Mesenchymal stem cell (in vitro differentiated cells and primary cell): ENCODE data around the gene PDGFRB.
A peak's percentile ranks its signal among the peaks of the same experiment; 100 is the strongest.

ENCODE experiments used
- DNase-seq: peaks from one replicate; pipeline ENCODE4 v3.0.0-alpha.2; 2013
- H2AFZ ChIP-seq: one replicate; pipeline ENCODE4 v1.6.1; 2013; ENCODE audit warnings: low read depth, mild to moderate bottlenecking, control low read depth, inconsistent platforms, low read length, moderate library complexity
- H2AK5ac ChIP-seq: 2 replicates; pipeline ENCODE4 v1.6.1; 2013; ENCODE audit warnings: low read length, moderate library complexity, mild to moderate bottlenecking, inconsistent platforms; ENCODE audit not compliant: severe bottlenecking
- H2BK120ac ChIP-seq: one replicate; pipeline ENCODE4 v1.6.1; 2013; ENCODE audit warnings: low read depth, mild to moderate bottlenecking, inconsistent platforms, low read length, moderate library complexity
- H2BK12ac ChIP-seq, 2 experiments: one replicate each; pipeline ENCODE4 v1.6.1; 2013; ENCODE audit warnings: inconsistent platforms in 2 of 2, low read length in 2 of 2, mild to moderate bottlenecking in 2 of 2, moderate library complexity in 2 of 2, control low read depth in 1 of 2
- H2BK15ac ChIP-seq: one replicate; pipeline ENCODE4 v1.6.1; 2013; ENCODE audit warnings: mild to moderate bottlenecking, low read depth, inconsistent platforms; ENCODE audit not compliant: poor library complexity, severe bottlenecking
- H2BK5ac ChIP-seq: 2 replicates; pipeline ENCODE4 v1.6.1; 2013; ENCODE audit warnings: low read depth, mild to moderate bottlenecking, low read length, control low read depth, inconsistent platforms; ENCODE audit not compliant: poor library complexity, severe bottlenecking
- H3K14ac ChIP-seq, 2 experiments: one replicate each; pipeline ENCODE4 v1.6.1; 2013; ENCODE audit warnings: inconsistent platforms in 2 of 2, low read length in 2 of 2, control low read depth in 1 of 2, mild to moderate bottlenecking in 1 of 2, moderate library complexity in 1 of 2
- H3K18ac ChIP-seq, 2 experiments: one replicate each; pipeline ENCODE4 v1.6.1; 2013; ENCODE audit warnings: inconsistent platforms in 2 of 2, low read length in 2 of 2, control low read depth in 1 of 2, low read depth in 1 of 2, mild to moderate bottlenecking in 1 of 2
- H3K23ac ChIP-seq, 2 experiments: one replicate each; pipeline ENCODE4 v1.6.1; 2013; ENCODE audit warnings: inconsistent platforms in 2 of 2, low read length in 2 of 2, mild to moderate bottlenecking in 2 of 2, moderate library complexity in 2 of 2, control low read depth in 1 of 2
- H3K27ac ChIP-seq: 2 replicates; pipeline ENCODE4 v1.5.1; 2013; ENCODE audit warnings: mild to moderate bottlenecking, moderate library complexity, low read length, control low read depth, inconsistent platforms; ENCODE audit not compliant: poor library complexity, severe bottlenecking
- H3K27me3 ChIP-seq, 2 experiments: 2 replicates each; pipeline versions ENCODE4 v1.6.1 to v1.7.0; 2013; ENCODE audit warnings: low read length in 2 of 2, mild to moderate bottlenecking in 2 of 2, moderate library complexity in 2 of 2, control low read depth in 1 of 2, inconsistent platforms in 1 of 2; ENCODE audit not compliant: control insufficient read depth in 1 of 2, insufficient read depth in 1 of 2
- H3K36me3 ChIP-seq, 2 experiments: 2 replicates each; pipeline versions ENCODE4 v1.6.1 to v1.7.0; 2013; ENCODE audit warnings: low read length in 2 of 2, control low read depth in 1 of 2, inconsistent platforms in 1 of 2, low read depth in 1 of 2, mild to moderate bottlenecking in 1 of 2; ENCODE audit not compliant: insufficient read depth in 2 of 2, control insufficient read depth in 1 of 2
- H3K4ac ChIP-seq, 2 experiments: one replicate each; pipeline ENCODE4 v1.6.1; 2013; ENCODE audit warnings: inconsistent platforms in 2 of 2, low read length in 2 of 2, mild to moderate bottlenecking in 2 of 2, moderate library complexity in 2 of 2, control low read depth in 1 of 2, low read depth in 1 of 2
- H3K4me1 ChIP-seq: 2 replicates; pipeline ENCODE4 v1.6.1; 2013; ENCODE audit warnings: low read depth, low read length, control low read depth; ENCODE audit not compliant: control insufficient read depth, insufficient read depth
- H3K4me2 ChIP-seq: 2 replicates; pipeline ENCODE4 v1.6.1; 2013; ENCODE audit warnings: low read length, mild to moderate bottlenecking, inconsistent platforms; ENCODE audit not compliant: poor library complexity, severe bottlenecking
- H3K4me3 ChIP-seq, 2 experiments: 2 replicates each; pipeline versions ENCODE4 v1.5.1 to v1.7.0; 2013; ENCODE audit warnings: low read length in 2 of 2, mild to moderate bottlenecking in 2 of 2, control low read depth in 1 of 2, low read depth in 1 of 2; ENCODE audit not compliant: insufficient read depth in 1 of 2
- H3K79me1 ChIP-seq: replicated peaks from 2 replicates; pipeline ENCODE4 v1.6.1; 2013; ENCODE audit warnings: mild to moderate bottlenecking, control low read depth, low read length, inconsistent platforms; ENCODE audit not compliant: poor library complexity, severe bottlenecking
- H3K9ac ChIP-seq: 2 replicates; pipeline ENCODE4 v1.7.0; 2013; ENCODE audit warnings: mild to moderate bottlenecking, low read length, moderate library complexity
- H3K9me3 ChIP-seq: 2 replicates; pipeline ENCODE4 v1.7.0; 2013; ENCODE audit warnings: mild to moderate bottlenecking, low read length; ENCODE audit not compliant: control insufficient read depth
- H4K8ac ChIP-seq: one replicate; pipeline ENCODE4 v1.6.1; 2013; ENCODE audit warnings: inconsistent platforms, mild to moderate bottlenecking, low read length, moderate library complexity
- H4K91ac ChIP-seq: one replicate; pipeline ENCODE4 v1.6.1; 2013; ENCODE audit warnings: mild to moderate bottlenecking, low read length, inconsistent platforms
- whole genome bisulfite sequencing: methylation state at CpG from one replicate; pipeline ENCODE4 v1.1.7; 2013; ENCODE audit warnings: mixed read lengths; 5-methylcytosine and 5-hydroxymethylcytosine counted together

Gene PDGFRB

DNA sequence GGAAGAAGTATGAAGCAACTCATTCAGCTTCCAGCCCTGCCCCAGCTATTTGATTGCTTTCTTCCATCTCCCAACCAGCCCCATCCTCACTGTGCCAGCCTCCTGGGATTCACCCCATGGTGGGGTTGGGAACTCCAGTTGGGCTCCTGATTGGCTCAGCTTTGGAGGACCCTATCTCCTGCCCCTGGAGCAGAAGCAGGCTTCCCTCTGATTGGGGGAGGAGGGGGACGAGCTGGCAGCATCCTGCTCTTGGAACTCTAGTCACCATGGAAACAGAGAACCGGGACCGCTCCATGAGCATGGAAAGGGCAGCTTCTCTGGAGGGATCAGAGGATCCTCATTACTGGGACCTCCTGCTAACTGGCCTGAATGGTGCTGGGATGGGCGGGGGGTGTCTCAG, 36.8 kb upstream of the PDGFRB start:
- H2BK5ac ChIP-seq = no peak overlapping the region
- H4K8ac ChIP-seq = no peak overlapping the region

DNA sequence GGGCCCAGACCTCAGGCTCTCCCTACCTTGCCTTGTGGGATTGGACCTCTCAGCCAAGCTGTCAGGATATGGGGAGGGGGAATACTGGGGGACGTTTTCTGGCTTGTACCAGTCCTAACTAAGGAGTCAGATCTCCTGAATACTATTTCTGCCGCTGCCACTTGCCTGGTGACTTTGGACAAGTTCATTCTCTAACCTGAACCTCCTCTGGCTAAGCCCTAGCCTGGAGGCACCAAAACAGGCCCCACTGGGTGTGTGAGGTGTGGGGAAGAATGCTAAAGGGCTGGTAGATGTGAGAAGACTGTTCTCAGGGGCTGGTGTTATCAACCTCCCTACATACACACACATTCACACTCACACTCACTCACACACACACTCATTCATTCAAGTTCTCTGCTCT, 35.3 kb upstream of the PDGFRB start:
- H3K4me2 ChIP-seq = no peak overlapping the region
- H3K23ac ChIP-seq = no peak overlapping the region
- H2AFZ ChIP-seq = no peak overlapping the region
- peaks cover 11% of the 10 kb centered on the region for H3K4me1 ChIP-seq
- no peak overlapping the region for H2BK120ac ChIP-seq
- 43% methylated on average over 2 of the region's 2 CpGs for WGBS
- no peak overlapping the region for H4K8ac ChIP-seq
- no peak overlapping the region for H3K14ac ChIP-seq
- no peak overlapping the region for H4K91ac ChIP-seq
- no peak for DNase-seq
- no peak overlapping the region for H2AK5ac ChIP-seq
- no peak overlapping the region for H3K4me3 ChIP-seq
- H3K9me3 ChIP-seq = no peaks in the 10 kb centered on the region
- H3K18ac ChIP-seq = no peak overlapping the region
- H3K27me3 ChIP-seq = peaks cover 55 to 62% of the 10 kb centered on the region in 2 experiments
- H2BK15ac ChIP-seq = no peak overlapping the region
- no peak overlapping the region for H3K27ac ChIP-seq
- no peak overlapping the region for H2BK5ac ChIP-seq
- no peaks in the 10 kb centered on the region for H3K36me3 ChIP-seq
- no peak overlapping the region for H2BK12ac ChIP-seq
- H3K9ac ChIP-seq = no peak overlapping the region
- H3K4ac ChIP-seq = no peak overlapping the region
- H3K79me1 ChIP-seq = no peaks in the 10 kb centered on the region

More for the DNA sequence above, 36.8 kb upstream of the PDGFRB start:
- Histone ChIP-seq H3K9ac (no peak overlapping the region), H3K18ac (no peak overlapping the region), H3K4me1 (peaks cover 11% of the 10 kb centered on the region), H3K27me3 (peaks cover 55 to 66% of the 10 kb centered on the region in 2 experiments), H3K4me2 (no peak overlapping the region), H2AK5ac (no peak overlapping the region), H2BK12ac (no peak overlapping the region), H3K4ac (no peak overlapping the region), H4K91ac (no peak overlapping the region), H2BK120ac (no peak overlapping the region), H3K36me3 (no peaks in the 10 kb centered on the region), H3K79me1 (no peaks in the 10 kb centered on the region), H3K23ac (no peak overlapping the region), H3K14ac (no peak overlapping the region), H2BK15ac (no peak overlapping the region), H2AFZ (no peak overlapping the region), H3K27ac (no peak overlapping the region), H3K4me3 (no peak overlapping the region), H3K9me3 (no peaks in the 10 kb centered on the region)
- 76% methylated on average over 4 of the region's 4 CpGs for WGBS
- no peak for DNase-seq

DNA sequence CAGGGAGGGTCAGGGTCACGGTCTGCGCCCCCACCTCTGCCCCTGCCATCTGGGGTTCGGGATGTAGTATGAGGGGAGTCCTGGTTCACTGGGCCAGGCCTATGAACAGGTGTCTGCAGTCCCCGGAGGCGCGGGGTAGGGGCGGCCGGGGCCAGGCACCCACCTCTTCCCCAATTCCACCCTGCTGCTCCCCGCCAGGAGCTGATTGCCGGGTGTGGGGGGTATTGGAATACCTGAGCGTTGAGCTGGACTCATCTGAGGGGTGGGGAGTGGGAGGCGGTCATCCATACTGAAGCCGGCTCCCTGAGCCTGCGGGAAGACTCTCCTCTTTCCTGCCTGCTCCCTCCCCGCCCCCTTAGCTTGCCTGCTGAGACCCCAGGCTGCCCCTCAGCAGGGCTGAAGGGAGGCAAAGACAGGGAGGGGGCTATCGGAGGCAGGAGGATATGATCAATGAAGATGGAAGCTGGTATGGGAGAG, 34.9 kb upstream of the PDGFRB start:
- Histone ChIP-seq H3K4me2 (peak overlapping the region; percentile 45), H3K18ac (no peak overlapping the region), H2BK120ac (no peak overlapping the region), H3K9ac (no peak overlapping the region), H2AK5ac (no peak overlapping the region), H2BK12ac (no peak overlapping the region), H2BK5ac (no peak overlapping the region), H3K14ac (no peak overlapping the region), H3K36me3 (no peaks in the 10 kb centered on the region), H2BK15ac (no peak overlapping the region), H4K8ac (no peak overlapping the region), H3K79me1 (no peaks in the 10 kb centered on the region), H2AFZ (no peak overlapping the region), H3K9me3 (no peaks in the 10 kb centered on the region), H3K27me3 (peaks cover 55 to 61% of the 10 kb centered on the region in 2 experiments), H3K23ac (no peak overlapping the region), H3K4me3 (no peak overlapping the region), H3K4ac (no peak overlapping the region), H3K27ac (no peak overlapping the region), H4K91ac (no peak overlapping the region), H3K4me1 (peaks cover 11% of the 10 kb centered on the region)
- DNase-seq = no peak
- 27% methylated on average over 4 of the region's 16 CpGs for WGBS

DNA sequence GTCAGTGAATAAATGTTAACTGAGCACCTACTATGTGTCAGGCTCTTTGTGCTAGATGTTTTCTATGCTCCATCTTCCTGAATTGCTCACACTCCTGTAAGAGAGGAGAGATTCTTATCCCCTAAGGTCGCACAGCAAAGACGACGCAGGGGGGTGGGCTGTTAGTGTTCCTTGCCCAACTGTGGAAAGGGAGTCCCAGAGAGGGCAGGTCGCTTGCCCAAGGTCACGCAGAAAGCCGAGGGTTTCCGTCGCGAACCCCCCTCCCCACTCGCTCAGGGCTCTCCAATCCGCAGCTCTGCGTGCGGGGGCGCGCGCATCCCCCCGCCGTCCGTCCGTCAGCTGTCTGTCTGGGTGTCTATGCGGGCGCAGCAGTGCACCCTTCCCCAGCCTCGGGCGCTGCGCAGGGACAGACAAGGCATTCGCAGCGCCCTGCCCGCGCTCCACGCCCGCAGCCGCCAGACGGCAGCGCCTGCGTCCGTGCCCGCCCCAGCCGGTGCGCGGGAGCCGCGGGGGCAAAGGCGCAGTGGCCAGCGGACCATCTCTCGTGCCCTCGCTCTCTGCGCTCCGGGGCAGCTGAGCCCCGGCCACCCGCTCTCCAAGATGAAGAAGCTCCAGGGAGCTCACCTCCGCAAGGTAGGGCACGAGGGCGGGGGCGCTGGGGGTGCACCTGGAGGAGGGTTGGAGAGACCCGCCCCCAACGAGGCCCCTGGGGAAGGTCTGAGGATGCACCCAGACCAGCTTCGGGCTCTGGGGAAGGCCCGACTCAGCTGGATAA, 34.3 kb upstream of the PDGFRB start, which contains the start of gene SLC6A7:
SLC6A7 (plus strand) TSS at position 335 of the 775 bp plus-strand sequence; CDS start at position 601, 266 bp downstream.
- Histone ChIP-seq H2BK15ac (no peak within 1 kb of the TSS), H2AK5ac (no peak within 1 kb of the TSS), H4K91ac (no peak within 1 kb of the TSS), H2AFZ (no peak within 1 kb of the TSS), H3K36me3 (no peaks in the 10 kb centered on the region), H3K27ac (no peak within 1 kb of the TSS), H4K8ac (no peak within 1 kb of the TSS), H3K4me1 (peaks cover 11% of the 10 kb centered on the region), H2BK12ac (no peak within 1 kb of the TSS), H3K23ac (no peak within 1 kb of the TSS), H3K27me3 (peaks cover 55 to 61% of the 10 kb centered on the region in 2 experiments), H3K14ac (peak within 1 kb of the TSS in 1 of 2 experiments; percentile 36), H3K18ac (no peak within 1 kb of the TSS), H3K4ac (no peak within 1 kb of the TSS), H3K4me2 (peak within 1 kb of the TSS; percentile 45), H2BK5ac (no peak within 1 kb of the TSS), H2BK120ac (no peak within 1 kb of the TSS), H3K79me1 (no peaks in the 10 kb centered on the region), H3K9me3 (no peaks in the 10 kb centered on the region), H3K4me3 (peak within 1 kb of the TSS in 1 of 2 experiments; percentile 58), H3K9ac (no peak within 1 kb of the TSS)
- no peak for DNase-seq
- 3% methylated on average over 55 of the region's 58 CpGs for WGBS
